ENCODE results near the gene PPA1. TPM values are rescaled to one million over a fixed set of nuclear protein-coding genes. Genes with fewer than 3 reads are reported as not detected.
A peak's percentile ranks its signal among the peaks of the same experiment; 100 is the strongest.

The PPA1 gene
- total and polyA plus RNA-seq, 2 of the 4 experiments (the other 2 are of a cell fraction) = 78.6 to 102 TPM

- H2AFZ ChIP-seq (replicated peaks; ENCODE audit: low read length, poor library complexity) = no peak overlapping the region
- no peak overlapping the region for H4K5ac ChIP-seq (ENCODE audit: low read depth, low read length)
- peaks cover 1% of the 10 kb centered on the region; the same call in 1 of the 2 replicates for H3K4me1 ChIP-seq (ENCODE audit: control insufficient read depth, insufficient read depth, low read length)
- H4K20me1 ChIP-seq (ENCODE audit: insufficient read depth, low read length) = no peaks in the 10 kb centered on the region
- H3K9me1 ChIP-seq (ENCODE audit: insufficient read depth, low read length) = no peaks in the 10 kb centered on the region
- no peak overlapping the region for H3K56ac ChIP-seq (ENCODE audit: extremely low read depth, insufficient read depth, low read length)
- H3K4me3 ChIP-seq (ENCODE audit: insufficient read depth, low read depth, low read length) = no peak overlapping the region
- ChIA-PET POLR2A (ENCODE audit: unreplicated experiment) (no interaction called here), CTCF (no interaction called here)
- H3K4me2 ChIP-seq (ENCODE audit: low read depth, low read length) = no peak overlapping the region
- no peak overlapping the region for H2BK120ac ChIP-seq (ENCODE audit: low read depth, low read length)
- H3K36me3 ChIP-seq (ENCODE audit: control insufficient read depth, insufficient read depth, low read length) = no peaks in the 10 kb centered on the region
- no TSS peak for BruUV-seq (replicated peaks)
- H3K9me3 ChIP-seq (ENCODE audit: control insufficient read depth, insufficient read depth, low read length) = peaks cover 7% of the 10 kb centered on the region
- H2AK9ac ChIP-seq (replicated peaks; ENCODE audit: low read depth, low read length, poor library complexity) = peak overlapping the region; percentile 22
- in situ Hi-C loops (cut with MboI; ENCODE audit: low sequenced_read_pairs) = no loop called here
- no peak overlapping the region for H2AK5ac ChIP-seq (ENCODE audit: low read depth, low read length)
- 100% methylated on average over 2 of the region's 11 CpGs; no CpG with 5 or more reads in 1 of the 2 experiments for WGBS, 2 experiments (ENCODE audit: extremely low coverage in 2 of 2, insufficient read length in 1 of 2)
- no peak overlapping the region for H4K8ac ChIP-seq (ENCODE audit: low read depth in 2 of 2, low read length in 2 of 2)
- no peak overlapping the region for H3K27ac ChIP-seq (ENCODE audit: insufficient read depth, low read length)
- intact Hi-C loops (cut with micrococcal nuclease) = no loop called here
- no peak overlapping the region for H2BK15ac ChIP-seq (ENCODE audit: low read depth, low read length)
- no peak overlapping the region for H3K23ac ChIP-seq (ENCODE audit: low read depth, low read length)
- no peak overlapping the region for H3K4ac ChIP-seq (ENCODE audit: low read depth, low read length)
- H3K79me1 ChIP-seq (ENCODE audit: low read depth in 1 of 2, low read length in 2 of 2) = no peaks in the 10 kb centered on the region
- H2BK20ac ChIP-seq (ENCODE audit: low read depth, low read length) = no peak overlapping the region
- H2BK5ac ChIP-seq (ENCODE audit: low read depth, low read length, poor library complexity, severe bottlenecking) = no peak overlapping the region
- H3K18ac ChIP-seq (ENCODE audit: low read depth, low read length) = no peak overlapping the region
- no peak for TF ChIP-seq NFE2L2 (IDR thresholded peaks at IDR 0.05; ENCODE audit: low read depth, low read length)
- no peak for TF ChIP-seq USF2 (IDR thresholded peaks at IDR 0.05; ENCODE audit: low read depth, low read length)
- TF ChIP-seq BHLHE40 (IDR thresholded peaks at IDR 0.05; ENCODE audit: low read depth, low read length) = no peak
- no peak for TF ChIP-seq RAD21 (IDR thresholded peaks at IDR 0.05; ENCODE audit: low read length)
- no peak for TF ChIP-seq RCOR1 (IDR thresholded peaks at IDR 0.05; ENCODE audit: insufficient replicate concordance, low read length)
- no peak for TF ChIP-seq FOS (IDR thresholded peaks at IDR 0.05; ENCODE audit: low read depth, low read length)
- TF ChIP-seq CHD1 (IDR thresholded peaks at IDR 0.05; ENCODE audit: low read depth, low read length) = no peak
- no peak for TF ChIP-seq MXI1 (IDR thresholded peaks at IDR 0.05; ENCODE audit: borderline replicate concordance, low read depth, low read length)
- TF ChIP-seq CEBPB (IDR thresholded peaks at IDR 0.05; ENCODE audit: low read depth, low read length) = no peak
- TF ChIP-seq RFX5 (IDR thresholded peaks at IDR 0.05; ENCODE audit: low read depth, low read length) = no peak
- no peak for TF ChIP-seq SMC3 (IDR thresholded peaks at IDR 0.05; ENCODE audit: low read depth, low read length)
- TF ChIP-seq POLR2A (IDR thresholded peaks at IDR 0.05; ENCODE audit: low read depth, low read length) = no peak
- TF ChIP-seq, protein P1, sequence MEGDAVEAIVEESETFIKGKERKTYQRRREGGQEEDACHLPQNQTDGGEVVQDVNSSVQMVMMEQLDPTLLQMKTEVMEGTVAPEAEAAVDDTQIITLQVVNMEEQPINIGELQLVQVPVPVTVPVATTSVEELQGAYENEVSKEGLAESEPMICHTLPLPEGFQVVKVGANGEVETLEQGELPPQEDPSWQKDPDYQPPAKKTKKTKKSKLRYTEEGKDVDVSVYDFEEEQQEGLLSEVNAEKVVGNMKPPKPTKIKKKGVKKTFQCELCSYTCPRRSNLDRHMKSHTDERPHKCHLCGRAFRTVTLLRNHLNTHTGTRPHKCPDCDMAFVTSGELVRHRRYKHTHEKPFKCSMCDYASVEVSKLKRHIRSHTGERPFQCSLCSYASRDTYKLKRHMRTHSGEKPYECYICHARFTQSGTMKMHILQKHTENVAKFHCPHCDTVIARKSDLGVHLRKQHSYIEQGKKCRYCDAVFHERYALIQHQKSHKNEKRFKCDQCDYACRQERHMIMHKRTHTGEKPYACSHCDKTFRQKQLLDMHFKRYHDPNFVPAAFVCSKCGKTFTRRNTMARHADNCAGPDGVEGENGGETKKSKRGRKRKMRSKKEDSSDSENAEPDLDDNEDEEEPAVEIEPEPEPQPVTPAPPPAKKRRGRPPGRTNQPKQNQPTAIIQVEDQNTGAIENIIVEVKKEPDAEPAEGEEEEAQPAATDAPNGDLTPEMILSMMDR (conservative IDR thresholded peaks at IDR 0.05; ENCODE audit: low read depth, low read length) = no peak
- TF ChIP-seq, protein P2, sequence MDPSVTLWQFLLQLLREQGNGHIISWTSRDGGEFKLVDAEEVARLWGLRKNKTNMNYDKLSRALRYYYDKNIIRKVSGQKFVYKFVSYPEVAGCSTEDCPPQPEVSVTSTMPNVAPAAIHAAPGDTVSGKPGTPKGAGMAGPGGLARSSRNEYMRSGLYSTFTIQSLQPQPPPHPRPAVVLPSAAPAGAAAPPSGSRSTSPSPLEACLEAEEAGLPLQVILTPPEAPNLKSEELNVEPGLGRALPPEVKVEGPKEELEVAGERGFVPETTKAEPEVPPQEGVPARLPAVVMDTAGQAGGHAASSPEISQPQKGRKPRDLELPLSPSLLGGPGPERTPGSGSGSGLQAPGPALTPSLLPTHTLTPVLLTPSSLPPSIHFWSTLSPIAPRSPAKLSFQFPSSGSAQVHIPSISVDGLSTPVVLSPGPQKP (IDR thresholded peaks at IDR 0.05; ENCODE audit: borderline replicate concordance, low read depth, low read length) = no peak
- no peak for TF ChIP-seq MAZ (IDR thresholded peaks at IDR 0.05; ENCODE audit: borderline replicate concordance, low read depth, low read length)
- no peak for TF ChIP-seq MAFK (IDR thresholded peaks at IDR 0.05; ENCODE audit: low read depth, low read length)
- H3K14ac ChIP-seq (replicated peaks; ENCODE audit: low read depth, low read length) = no peak overlapping the region
- no peak overlapping the region for H4K91ac ChIP-seq (ENCODE audit: insufficient read depth, low read depth, low read length)
- no peak for DNase-seq
- ATAC-seq (ENCODE audit: low read depth) = no peak
- no peak overlapping the region for H3K9ac ChIP-seq (ENCODE audit: low read depth, low read length)
- dilution Hi-C loops (cut with HindIII; ENCODE audit: low sequenced_read_pairs, unreplicated experiment) = no loop called here
- peaks cover 38% of the 10 kb centered on the region for H3K27me3 ChIP-seq (ENCODE audit: control insufficient read depth, insufficient read depth, low read length)
Observed at GRCh38 chr10:70250961-70251680, 17.9 kb upstream of the PPA1 start.

Measured in IMR-90 (cell line).